HL-60 (cell line): ENCODE measurements around the gene NMU.

ENCODE experiments used
- CTCF ChIP-seq: IDR thresholded peaks from one replicate; pipeline ENCODE4 v1.5.1; 2011; ENCODE audit warnings: low read length, control low read depth, inconsistent platforms; ENCODE audit not compliant: insufficient read depth
- GABPA ChIP-seq: IDR thresholded peaks from 2 replicates; pipeline ENCODE4 v1.6.1; 2012; ENCODE audit warnings: low read depth
- POLR2AphosphoS5 ChIP-seq: IDR thresholded peaks from 2 replicates; pipeline ENCODE4 v1.6.1; 2012; ENCODE audit warnings: low read depth
- REST ChIP-seq: IDR thresholded peaks from 2 replicates; pipeline ENCODE4 v1.6.1; 2012; ENCODE audit warnings: low read depth; ENCODE audit not compliant: insufficient replicate concordance

- TF ChIP-seq CTCF (no peak), POLR2AphosphoS5 (no peak), GABPA (no peak), REST (no peak)
These were observed 74.2 kb downstream of the NMU start for GRCh38 chr4:55561889-55562288.
